PC-3 (cell line): ENCODE measurements around the gene CD320. TPM values are rescaled to one million over a fixed set of nuclear protein-coding genes. Genes with fewer than 3 reads are reported as not detected.

ENCODE experiments used
- ATAC-seq: fragments of 200-7000 bp; cut with Tn5 transposase; 2 replicates; pipeline ENCODE4 v1.9.1; 2020; ENCODE audit warnings: mild to moderate bottlenecking, moderate library complexity
- BruUV-seq: library from RNA; stranded (reverse); fragments of 400-500 nt; replicated peaks from 2 replicates; lab custom pipeline; 2021; lab: Mats Ljungman, UMichigan
- CTCF ChIA-PET: fragments of 300-600 bp; sonication (Branson Sonifier 250); formaldehyde crosslinking; loops from one replicate; lab custom pipeline; 2022; ENCODE audit warnings: antibody characterized with exemption; lab: Charles Lee
- POLR2A ChIA-PET: fragments of 300-600 bp; sonication (Branson Sonifier 250); formaldehyde crosslinking; loops from one replicate; lab custom pipeline; 2022; ENCODE audit warnings: antibody characterized with exemption; ENCODE audit not compliant: unreplicated experiment; lab: Charles Lee
- DNase-seq: peaks from one replicate; pipeline ENCODE4 v3.0.0-alpha.2; 2015
- H2AFZ ChIP-seq: fragments of 300-600 bp; sonication (generic); 2 replicates; pipeline ENCODE4 v1.6.0; 2016; ENCODE audit warnings: antibody characterized with exemption, low read length
- H3F3A ChIP-seq: fragments of 300-600 bp; sonication (generic); one replicate; pipeline ENCODE4 v1.6.0; 2017; ENCODE audit warnings: antibody characterized with exemption, low read length, control low read depth, mild to moderate bottlenecking; ENCODE audit not compliant: unreplicated experiment
- H3K27ac ChIP-seq: fragments of 300-600 bp; sonication (generic); 2 replicates; pipeline ENCODE4 v1.5.1; 2016; ENCODE audit warnings: mild to moderate bottlenecking, low read length
- H3K27me3 ChIP-seq: fragments of 300-600 bp; sonication (generic); 2 replicates; pipeline ENCODE4 v1.6.1; 2016; ENCODE audit warnings: low read length, mixed read lengths
- H3K36me3 ChIP-seq: fragments of 300-600 bp; sonication (generic); 2 replicates; pipeline ENCODE4 v1.6.1; 2016; ENCODE audit warnings: low read depth, mixed run types, low read length, mixed read lengths
- H3K4me1 ChIP-seq: fragments of 300-600 bp; sonication (generic); 2 replicates; pipeline ENCODE4 v1.5.1; 2016; ENCODE audit warnings: low read length; ENCODE audit not compliant: insufficient read depth
- H3K4me2 ChIP-seq: fragments of 300-600 bp; sonication (generic); 2 replicates; pipeline ENCODE4 v1.6.0; 2016; ENCODE audit warnings: low read length
- H3K4me3 ChIP-seq: fragments of 300-600 bp; sonication (generic); 2 replicates; pipeline ENCODE4 v1.5.1; 2016; ENCODE audit warnings: mild to moderate bottlenecking, low read length, mixed read lengths
- H3K79me2 ChIP-seq: fragments of 300-600 bp; sonication (generic); 2 replicates; pipeline ENCODE4 v1.6.1; 2017; ENCODE audit warnings: low read length, mixed read lengths
- H3K9ac ChIP-seq: fragments of 300-600 bp; sonication (generic); 2 replicates; pipeline ENCODE4 v1.6.0; 2016; ENCODE audit warnings: mild to moderate bottlenecking, low read length
- H3K9me2 ChIP-seq: fragments of 300-600 bp; sonication (generic); replicated peaks from 2 replicates; pipeline ENCODE4 v1.6.1; 2016; ENCODE audit warnings: mixed run types, low read length, mixed read lengths
- H3K9me3 ChIP-seq: fragments of 300-600 bp; sonication (generic); 2 replicates; pipeline ENCODE4 v1.6.1; 2016; ENCODE audit warnings: low read length, mixed read lengths
- H4K20me1 ChIP-seq: fragments of 300-600 bp; sonication (generic); 2 replicates; pipeline ENCODE4 v1.6.1; 2016; ENCODE audit warnings: low read length, mixed read lengths
- EZH2 ChIP-seq: fragments of 300-600 bp; sonication (generic); IDR thresholded peaks from one replicate; pipeline ENCODE4 v1.6.1; 2017; ENCODE audit warnings: antibody characterized with exemption, mild to moderate bottlenecking, low read length; ENCODE audit not compliant: unreplicated experiment
- EZH2phosphoT487 ChIP-seq: fragments of 300-600 bp; sonication (generic); IDR thresholded peaks from 2 replicates; pipeline ENCODE4 v1.6.1; 2018; ENCODE audit warnings: mild to moderate bottlenecking, antibody characterized with exemption, low read length, borderline replicate concordance
- intact Hi-C: fragments of 100-400 bp; cut with micrococcal nuclease; formaldehyde crosslinking; loops from 2 replicates; pipeline ENCODE4 v1.9.0; 2023
- total RNA-seq: library from RNA; depleted of rRNA; stranded (reverse); fragments of >200 nt; gene quantifications from 2 replicates; pipeline ENCODE4 v1.2.3, GENCODE V29; 2014
- TF ChIP-seq, protein P1 (sequence below): fragments of 300-600 bp; sonication (generic); conservative IDR thresholded peaks from 2 replicates; pipeline ENCODE4 v1.5.1; 2017; ENCODE audit warnings: antibody characterized with exemption, low read depth, mild to moderate bottlenecking, low read length

The CD320 gene
- total RNA-seq, 1 experiment from 2014 or later, result 221 TPM

DNA sequence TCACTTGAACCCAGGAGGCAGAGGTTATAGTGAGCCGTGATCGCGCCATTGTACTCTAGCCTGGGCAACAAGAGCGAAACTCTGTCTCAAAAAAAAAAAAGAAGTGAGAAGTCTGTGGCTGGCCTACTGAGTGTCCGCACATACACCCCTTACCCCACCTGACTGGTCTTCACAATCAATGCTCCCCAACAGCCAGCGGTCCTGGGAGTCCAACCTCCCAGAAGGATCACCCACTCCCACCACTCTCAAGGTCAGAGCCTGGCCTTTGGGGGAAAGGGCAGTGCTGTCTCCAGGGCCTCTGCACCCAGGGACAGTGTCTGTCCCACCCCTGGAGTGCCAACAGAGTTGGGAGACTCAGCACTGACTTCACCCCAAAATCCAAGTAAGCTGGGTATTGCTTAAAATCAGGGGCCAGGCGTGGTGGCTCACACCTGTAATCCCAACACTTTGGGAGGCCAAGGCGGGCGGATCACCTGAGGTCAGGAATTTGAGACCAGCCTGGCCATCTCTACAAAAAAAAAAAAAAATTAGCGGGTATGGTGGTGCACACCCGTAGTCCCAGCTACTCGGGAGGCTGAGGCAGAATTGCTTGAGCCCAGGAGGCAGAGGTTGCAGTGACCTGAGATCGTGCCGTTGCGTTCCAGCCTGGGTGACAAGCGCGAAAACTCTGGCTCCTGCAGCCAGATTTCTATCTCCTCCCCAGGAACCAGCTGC is 2.3 kb upstream of the CD320 start:
- ChIA-PET POLR2A (no interaction called here), CTCF (no interaction called here)
- Histone ChIP-seq H3K36me3 (peaks cover 13% of the 10 kb centered on the region; the same call in 1 of the 2 replicates), H3K27me3 (no peaks in the 10 kb centered on the region), H3K79me2 (peaks cover 25% of the 10 kb centered on the region), H3K4me3 (no peak overlapping the region), H3K9me3 (no peaks in the 10 kb centered on the region), H2AFZ (no peak overlapping the region), H3K27ac (no peak overlapping the region), H3F3A (peaks cover 11% of the 10 kb centered on the region), H4K20me1 (no peaks in the 10 kb centered on the region), H3K4me2 (no peak overlapping the region), H3K4me1 (peaks cover 44% of the 10 kb centered on the region), H3K9me2 (no peaks in the 10 kb centered on the region), H3K9ac (no peak overlapping the region)
- no peak for ATAC-seq
- TF ChIP-seq, protein P1, sequence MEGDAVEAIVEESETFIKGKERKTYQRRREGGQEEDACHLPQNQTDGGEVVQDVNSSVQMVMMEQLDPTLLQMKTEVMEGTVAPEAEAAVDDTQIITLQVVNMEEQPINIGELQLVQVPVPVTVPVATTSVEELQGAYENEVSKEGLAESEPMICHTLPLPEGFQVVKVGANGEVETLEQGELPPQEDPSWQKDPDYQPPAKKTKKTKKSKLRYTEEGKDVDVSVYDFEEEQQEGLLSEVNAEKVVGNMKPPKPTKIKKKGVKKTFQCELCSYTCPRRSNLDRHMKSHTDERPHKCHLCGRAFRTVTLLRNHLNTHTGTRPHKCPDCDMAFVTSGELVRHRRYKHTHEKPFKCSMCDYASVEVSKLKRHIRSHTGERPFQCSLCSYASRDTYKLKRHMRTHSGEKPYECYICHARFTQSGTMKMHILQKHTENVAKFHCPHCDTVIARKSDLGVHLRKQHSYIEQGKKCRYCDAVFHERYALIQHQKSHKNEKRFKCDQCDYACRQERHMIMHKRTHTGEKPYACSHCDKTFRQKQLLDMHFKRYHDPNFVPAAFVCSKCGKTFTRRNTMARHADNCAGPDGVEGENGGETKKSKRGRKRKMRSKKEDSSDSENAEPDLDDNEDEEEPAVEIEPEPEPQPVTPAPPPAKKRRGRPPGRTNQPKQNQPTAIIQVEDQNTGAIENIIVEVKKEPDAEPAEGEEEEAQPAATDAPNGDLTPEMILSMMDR, result no peak
- TF ChIP-seq EZH2 (no peak), EZH2phosphoT487 (no peak)
- DNase-seq, result no peak
- intact Hi-C loops, result no loop called here
- no TSS peak for BruUV-seq

- TF ChIP-seq, protein P1, result no peak
- TF ChIP-seq EZH2, result no peak
- TF ChIP-seq EZH2phosphoT487, result no peak
- Histone ChIP-seq H3K4me3 (0 out of 2 replicates have a peak overlapping the region, but pooled peaks have one; percentile 25), H3K27ac (peak overlapping the region; percentile 79), H4K20me1 (no peaks in the 10 kb centered on the region), H3K9ac (peak overlapping the region; percentile 88), H2AFZ (no peak overlapping the region), H3K36me3 (peaks cover 13% of the 10 kb centered on the region; the same call in 1 of the 2 replicates), H3K4me2 (peak overlapping the region; percentile 91), H3K9me2 (no peaks in the 10 kb centered on the region), H3K9me3 (no peaks in the 10 kb centered on the region), H3F3A (peaks cover 11% of the 10 kb centered on the region), H3K79me2 (peaks cover 30% of the 10 kb centered on the region), H3K4me1 (peaks cover 44% of the 10 kb centered on the region), H3K27me3 (no peaks in the 10 kb centered on the region)
- intact Hi-C loops, result no loop called here
- CTCF ChIA-PET, result interaction anchor here (1.0 kb wide), 1 partner anchor 26 kb away, joined by 3 read pairs; no protein-coding TSS in a partner anchor
- no peak for DNase-seq
- POLR2A ChIA-PET, result no interaction called here
- no peak for ATAC-seq
- no TSS peak for BruUV-seq
Observed at GRCh38 chr19:8308891-8309291, 733 bp upstream of the CD320 start.

DNA sequence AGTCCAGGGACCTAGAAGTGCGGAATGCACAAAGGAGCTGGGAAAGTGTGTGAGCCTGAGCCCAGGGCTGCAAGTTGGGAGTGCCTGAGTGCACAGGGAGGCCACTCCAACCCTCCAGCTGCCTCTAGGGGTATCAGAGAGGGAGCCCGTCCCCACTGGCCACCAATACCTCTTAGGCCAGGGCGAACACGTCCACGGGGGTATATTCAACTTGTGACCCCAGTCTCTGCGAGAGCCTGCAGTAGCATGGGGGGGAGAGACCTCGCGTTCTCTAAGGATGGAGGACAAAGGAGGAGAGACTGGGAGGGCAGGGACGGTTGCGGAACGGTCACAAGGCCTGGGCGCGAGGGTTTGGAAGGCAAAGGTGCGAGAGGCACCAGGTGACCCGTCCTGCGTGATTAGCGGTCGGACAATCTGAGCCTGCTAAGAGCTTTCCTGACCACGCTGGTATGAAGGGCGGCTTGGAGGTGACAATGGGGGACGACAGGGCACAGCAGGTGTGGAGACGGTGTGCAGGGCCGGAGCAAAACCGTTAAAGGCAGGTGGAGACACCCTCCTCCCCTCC is 676 bp downstream of the CD320 start:
- H3K4me1 ChIP-seq, result peaks cover 44% of the 10 kb centered on the region
- H3K27me3 ChIP-seq, result no peaks in the 10 kb centered on the region
- peak overlapping the region; percentile 88 for H3K9ac ChIP-seq
- peaks cover 15% of the 10 kb centered on the region; the same call in 1 of the 2 replicates for H3K36me3 ChIP-seq
- H4K20me1 ChIP-seq, result no peaks in the 10 kb centered on the region
- H2AFZ ChIP-seq, result peak overlapping the region; percentile 62
- peak; percentile 42 for DNase-seq
- ChIA-PET POLR2A (no interaction called here), CTCF (interaction anchor here (0.5 kb wide), 1 partner anchor 22 kb away, joined by 15 read pairs; no protein-coding TSS in a partner anchor)
- H3K9me2 ChIP-seq, result no peaks in the 10 kb centered on the region
- no peaks in the 10 kb centered on the region for H3K9me3 ChIP-seq
- H3K79me2 ChIP-seq, result peaks cover 30% of the 10 kb centered on the region
- BruUV-seq, result no TSS peak
- ATAC-seq, result peak; percentile 19
- intact Hi-C loops, result no loop called here
- H3K4me2 ChIP-seq, result peak overlapping the region; percentile 91
- H3K4me3 ChIP-seq, result peak overlapping the region; percentile 77
- peaks cover 11% of the 10 kb centered on the region for H3F3A ChIP-seq
- TF ChIP-seq EZH2 (no peak), EZH2phosphoT487 (no peak)
- TF ChIP-seq, protein P1, result 0 out of 2 replicates have a peak, but pooled peaks have one; percentile 25
- H3K27ac ChIP-seq, result peak overlapping the region; percentile 79
